HEK293T (cell line): Measurements from ENCODE around the gene BMP6.

Experiments used
- CTCF ChIA-PET: fragments of 350-600 bp; formaldehyde crosslinking; extraction: SDS; loops from one replicate; lab custom pipeline; 2021; ENCODE audit warnings: antibody characterized with exemption, inconsistent platforms; lab: Yijun Ruan, JAX
- POLR2A ChIA-PET: fragments of 350-600 bp; formaldehyde crosslinking; extraction: SDS; loops from one replicate; lab custom pipeline; 2020; ENCODE audit warnings: antibody characterized with exemption, inconsistent platforms; lab: Yijun Ruan, JAX
- DNase-seq: peaks from one replicate; pipeline ENCODE4 v3.0.0; 2012; ENCODE audit warnings: mixed read lengths; ENCODE audit errors: extremely low spot score
- ARNT ChIP-seq: fragments of 450-650 bp; IDR thresholded peaks from 2 replicates; pipeline ENCODE4 v1.6.1; 2017; ENCODE audit warnings: mild to moderate bottlenecking
- BHLHE40 ChIP-seq: fragments of 450-650 bp; IDR thresholded peaks from 2 replicates; pipeline ENCODE4 v1.6.1; 2016; ENCODE audit warnings: mild to moderate bottlenecking, moderate library complexity, borderline replicate concordance
- CTBP1 ChIP-seq: fragments of 450-650 bp; IDR thresholded peaks from 2 replicates; pipeline ENCODE4 v1.6.1; 2016; ENCODE audit warnings: borderline replicate concordance
- ELF4 ChIP-seq: fragments of 450-650 bp; IDR thresholded peaks from 2 replicates; pipeline ENCODE4 v1.6.1; 2017; ENCODE audit warnings: antibody characterized with exemption
- FOXA1 ChIP-seq: fragments of 450-650 bp; IDR thresholded peaks from 2 replicates; pipeline ENCODE4 v1.6.1; 2016; ENCODE audit warnings: mild to moderate bottlenecking
- FOXK2 ChIP-seq: fragments of 450-650 bp; IDR thresholded peaks from 2 replicates; pipeline ENCODE4 v1.6.1; 2016; ENCODE audit warnings: mild to moderate bottlenecking
- FOXM1 ChIP-seq: fragments of 450-650 bp; IDR thresholded peaks from 2 replicates; pipeline ENCODE4 v1.6.1; 2017; ENCODE audit warnings: mild to moderate bottlenecking, borderline replicate concordance
- HDGF ChIP-seq: fragments of 450-650 bp; IDR thresholded peaks from 2 replicates; pipeline ENCODE4 v1.6.1; 2017; ENCODE audit warnings: antibody characterized with exemption, borderline replicate concordance
- L3MBTL2 ChIP-seq: fragments of 450-650 bp; conservative IDR thresholded peaks from 2 replicates; pipeline ENCODE4 v1.6.1; 2016; ENCODE audit warnings: mild to moderate bottlenecking
- LEF1 ChIP-seq: fragments of 450-650 bp; IDR thresholded peaks from 2 replicates; pipeline ENCODE4 v1.6.1; 2017; ENCODE audit warnings: mild to moderate bottlenecking, borderline replicate concordance
- NFRKB ChIP-seq: fragments of 450-650 bp; IDR thresholded peaks from 2 replicates; pipeline ENCODE4 v1.6.1; 2016; ENCODE audit warnings: mild to moderate bottlenecking, moderate library complexity
- PKNOX1 ChIP-seq: fragments of 450-650 bp; IDR thresholded peaks from 2 replicates; pipeline ENCODE4 v1.6.1; 2016
- SP1 ChIP-seq: fragments of 450-650 bp; IDR thresholded peaks from 2 replicates; pipeline ENCODE4 v1.6.1; 2017
- SUZ12 ChIP-seq: fragments of 450-650 bp; IDR thresholded peaks from 2 replicates; pipeline ENCODE4 v1.6.1; 2016; ENCODE audit warnings: mild to moderate bottlenecking
- TARDBP ChIP-seq: fragments of 450-650 bp; IDR thresholded peaks from 2 replicates; pipeline ENCODE4 v1.6.1; 2016
- ZNF384 ChIP-seq: fragments of 450-650 bp; IDR thresholded peaks from 2 replicates; pipeline ENCODE4 v1.6.1; 2016

Gene BMP6

GRCh38 chr6:7802662-7803061, 76.8 kb downstream of the BMP6 start:
- CTCF ChIA-PET: interaction anchor here (1.1 kb wide), 1 partner anchor 18 kb away, joined by 3 read pairs; no protein-coding TSS in a partner anchor
- TF ChIP-seq NFRKB (no peak), FOXK2 (no peak), CTBP1 (no peak), ARNT (no peak), FOXM1 (no peak), ZNF384 (no peak), HDGF (no peak), TARDBP (no peak), BHLHE40 (no peak)
- DNase-seq: no peak
- POLR2A ChIA-PET: no interaction called here

DNA sequence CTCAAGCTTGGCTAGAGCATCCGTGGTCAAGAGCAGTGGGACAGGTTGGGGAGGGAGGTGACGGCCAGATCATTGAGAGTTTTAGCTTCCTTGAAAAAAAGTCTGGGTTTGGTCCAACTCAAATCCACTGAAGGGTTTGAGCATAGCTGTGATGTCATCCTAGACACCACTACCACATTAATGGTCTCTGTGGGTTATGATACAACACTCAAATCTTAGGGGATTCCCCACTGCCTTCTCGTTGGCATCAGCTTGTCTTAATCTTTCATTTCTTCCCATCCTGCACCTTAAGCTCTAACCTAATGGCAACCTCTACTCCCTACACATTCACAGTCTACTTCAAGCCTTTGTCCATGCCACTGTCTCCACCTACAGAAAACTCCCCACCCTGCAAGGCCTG, 77.3 kb downstream of the BMP6 start:
- TF ChIP-seq ELF4 (no peak), BHLHE40 (no peak), CTBP1 (no peak), FOXK2 (no peak), L3MBTL2 (no peak), LEF1 (no peak), SP1 (no peak), NFRKB (no peak), PKNOX1 (no peak), FOXA1 (no peak), SUZ12 (no peak), HDGF (no peak), ZNF384 (no peak), ARNT (no peak), TARDBP (no peak), FOXM1 (no peak)
- DNase-seq: no peak
- ChIA-PET CTCF (interaction anchor here (1.1 kb wide), 1 partner anchor 18 kb away, joined by 3 read pairs; no protein-coding TSS in a partner anchor), POLR2A (no interaction called here)

DNA sequence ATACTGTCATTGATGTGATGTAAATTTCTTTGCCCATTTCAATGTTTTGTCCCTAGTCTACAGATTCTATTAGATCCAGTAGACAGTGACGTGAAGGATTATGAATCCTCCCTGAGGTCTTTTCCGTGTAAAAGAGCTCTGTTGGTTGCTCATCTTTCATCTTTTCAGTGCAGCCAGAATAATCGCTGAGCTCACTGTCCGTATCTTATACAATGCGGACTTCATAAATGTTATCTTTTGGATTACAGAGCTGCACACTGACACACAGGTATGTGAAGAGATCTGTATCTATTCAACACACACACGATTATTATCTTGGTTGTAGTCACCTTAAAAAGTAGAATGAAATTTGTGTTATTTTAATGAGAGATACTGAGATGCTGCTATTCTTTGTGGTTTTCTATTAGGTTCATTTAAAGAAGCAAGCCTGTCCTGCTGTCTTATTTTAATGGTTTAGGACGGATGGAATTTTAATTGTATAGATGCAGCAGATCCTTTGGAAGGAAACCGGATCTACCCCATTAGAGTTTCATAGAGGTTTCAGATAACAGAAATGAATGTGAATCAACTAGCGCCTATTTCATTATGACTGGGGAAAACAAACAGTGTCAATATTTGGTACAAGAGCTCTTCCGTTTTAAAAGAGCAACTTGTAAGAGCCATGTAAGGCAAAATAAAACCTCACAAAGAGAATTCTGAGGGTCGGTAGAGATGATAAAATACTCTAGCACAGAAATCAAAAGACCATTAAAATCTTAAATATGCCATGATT, 79.4 kb downstream of the BMP6 start:
- DNase-seq: no peak
- POLR2A ChIA-PET: no interaction called here
- TF ChIP-seq LEF1 (no peak), ARNT (no peak), TARDBP (no peak), SUZ12 (no peak), BHLHE40 (no peak), PKNOX1 (no peak), FOXM1 (no peak), FOXA1 (no peak), HDGF (no peak)
- CTCF ChIA-PET: interaction anchor here (1.4 kb wide), 1 partner anchor 9 kb away, joined by 4 read pairs; no protein-coding TSS in a partner anchor

- no peak for DNase-seq
- POLR2A ChIA-PET: no interaction called here
- CTCF ChIA-PET: interaction anchor here (1.4 kb wide), 1 partner anchor 8 kb away, joined by 4 read pairs; no protein-coding TSS in a partner anchor
- TF ChIP-seq PKNOX1 (no peak), ARNT (no peak), SP1 (no peak), L3MBTL2 (no peak), ELF4 (no peak), FOXK2 (no peak), FOXA1 (no peak), LEF1 (no peak), CTBP1 (no peak), SUZ12 (no peak), HDGF (no peak), NFRKB (no peak), BHLHE40 (no peak), TARDBP (no peak), FOXM1 (no peak), ZNF384 (no peak)
Observed at GRCh38 chr6:7805850-7806214, 79.9 kb downstream of the BMP6 start.

DNA sequence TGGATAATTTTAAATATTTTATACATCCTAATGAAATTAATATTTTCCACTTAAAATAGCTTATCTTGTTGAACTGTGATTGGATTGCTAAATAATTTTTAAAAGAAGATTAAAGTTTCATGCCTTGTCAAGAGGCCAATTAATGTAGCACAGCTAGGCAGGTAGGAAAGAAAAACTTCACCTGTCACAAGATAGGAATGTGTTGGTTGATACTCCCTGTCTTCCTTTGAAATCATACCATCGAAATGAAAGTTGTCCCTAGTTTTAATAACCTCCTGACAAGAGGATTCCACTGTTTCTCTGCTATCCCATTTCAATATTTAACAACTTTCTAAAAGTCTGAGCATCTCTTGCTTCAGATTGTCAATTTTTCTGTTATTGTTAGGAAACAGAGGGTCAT, 80.8 kb downstream of the BMP6 start:
- no peak for DNase-seq
- TF ChIP-seq PKNOX1 (no peak), CTBP1 (no peak)
- ChIA-PET POLR2A (no interaction called here), CTCF (interaction anchor here (0.7 kb wide), 1 partner anchor 9 kb away, joined by 3 read pairs; no protein-coding TSS in a partner anchor)

DNA sequence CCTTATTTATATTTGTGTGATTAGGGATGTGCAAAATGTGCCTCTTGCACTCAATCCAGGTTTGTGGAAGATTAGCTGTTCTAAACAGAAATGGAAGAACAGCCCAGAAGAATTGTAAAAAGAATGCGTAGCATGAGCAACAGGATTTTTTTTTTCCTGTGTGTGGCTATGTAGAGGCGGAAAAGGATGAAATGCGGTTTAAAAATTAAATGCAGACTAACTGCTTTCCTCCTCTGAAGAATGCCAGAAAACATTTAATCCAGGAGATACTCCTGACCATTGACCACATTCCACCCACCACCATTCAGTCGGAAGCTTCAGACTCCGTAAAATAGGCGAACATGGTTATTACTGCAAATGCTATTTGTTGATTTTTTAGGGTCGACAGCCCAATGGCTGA, 83.4 kb downstream of the BMP6 start:
- DNase-seq: no peak
- ChIA-PET POLR2A (no interaction called here), CTCF (no interaction called here)
- no peak for TF ChIP-seq FOXA1
- TF ChIP-seq HDGF: no peak
- TF ChIP-seq TARDBP: no peak
- no peak for TF ChIP-seq SUZ12
- TF ChIP-seq FOXK2: no peak
- TF ChIP-seq SP1: no peak
- no peak for TF ChIP-seq L3MBTL2
- no peak for TF ChIP-seq CTBP1
- no peak for TF ChIP-seq ELF4
- TF ChIP-seq BHLHE40: no peak
- no peak for TF ChIP-seq NFRKB
